Measurements from ENCODE around the gene CD47.

CD47 gene
- total RNA-seq: 178 to 300 reads per million in 2 donors

GRCh38 chr3:108090701-108091497 lies at the start of gene CD47:
TSS of gene CD47 (minus strand) at chr3:108091031. CDS start at chr3:108090908, 123 bp downstream.
- peak; percentile 92 to 99 (median 97) for DNase-seq

GRCh38 chr3:108137460-108137814 lies 46.6 kb upstream of the CD47 start:
- no peak for DNase-seq

GRCh38 chr3:108136561-108137459 lies 46.0 kb upstream of the CD47 start:
- no peak for DNase-seq

- DNase-seq: no peak
Observed at GRCh38 chr3:108134555-108134880, 43.7 kb upstream of the CD47 start.

- DNase-seq: peak in 1 of 5 experiments; percentile 34
Observed at GRCh38 chr3:108133858-108134554, 43.2 kb upstream of the CD47 start.

- no peak for DNase-seq
Observed at GRCh38 chr3:108133048-108133369, 42.2 kb upstream of the CD47 start.

GRCh38 chr3:108131475-108132134 lies 40.8 kb upstream of the CD47 start:
- DNase-seq: no peak

- no peak for DNase-seq
Observed at GRCh38 chr3:108130701-108131474, 40.1 kb upstream of the CD47 start.

- DNase-seq: no peak
Observed at GRCh38 chr3:108130236-108130635, 39.4 kb upstream of the CD47 start.

- DNase-seq: peak in 4 of 5 experiments; percentile 12 to 96 (median 55)
Observed at GRCh38 chr3:108127301-108127988, 36.6 kb upstream of the CD47 start.

- DNase-seq: peak in 1 of 5 experiments; percentile 62
Observed at GRCh38 chr3:108126348-108126747, 35.5 kb upstream of the CD47 start.

- DNase-seq: peak in 4 of 5 experiments; percentile 40 to 92 (median 59)
Observed at GRCh38 chr3:108125550-108126071, 34.8 kb upstream of the CD47 start.

GRCh38 chr3:108125153-108125543 lies 34.3 kb upstream of the CD47 start:
- no peak for DNase-seq

GRCh38 chr3:108124337-108125152 lies 33.7 kb upstream of the CD47 start:
- DNase-seq: peak in 4 of 5 experiments; percentile 48 to 95 (median 58)

GRCh38 chr3:108123326-108123725 lies 32.5 kb upstream of the CD47 start:
- no peak for DNase-seq

- DNase-seq: no peak
Observed at GRCh38 chr3:108122276-108122675, 31.4 kb upstream of the CD47 start.

- no peak for DNase-seq
Observed at GRCh38 chr3:108119398-108120104, 28.7 kb upstream of the CD47 start.

- peak in 1 of 5 experiments; percentile 41 for DNase-seq
Observed at GRCh38 chr3:108118038-108118768, 27.4 kb upstream of the CD47 start.

Measured in T-helper 2 cell (primary cell).